ENCODE results near the gene STIM2. TPM values are rescaled to one million over a fixed set of nuclear protein-coding genes. Genes with fewer than 3 reads are reported as not detected.

The STIM2 gene
- total and polyA plus RNA-seq, 2 donors (not counting 1 experiment from before 2014, with no cell fraction given) = 48.6 to 96.0 TPM

- Mint-ChIP-seq H3K4me3 (peak overlapping the region; percentile 79), H3K9me3 (ENCODE audit: insufficient read depth) (no peaks in the 10 kb centered on the region), H3K27ac (peak overlapping the region; percentile 94), H3K4me1 (peaks cover 81% of the 10 kb centered on the region), H3K27me3 (no peaks in the 10 kb centered on the region)
- peak overlapping the region; percentile 64 for H3K9ac ChIP-seq (ENCODE audit: low read length)
- peaks cover 68 to 72% of the 10 kb centered on the region in 2 donors for H3K4me1 ChIP-seq (ENCODE audit: control insufficient read depth in 2 of 2, insufficient read depth in 2 of 2, low read length in 2 of 2)
- H3K27me3 ChIP-seq (replicated peaks in 1 of 4; ENCODE audit: control extremely low read depth in 1 of 4, control insufficient read depth in 3 of 4, insufficient read depth in 4 of 4, low read length in 3 of 4) = no peaks in the 10 kb centered on the region
- 0% methylated on average over 2 of the region's 2 CpGs for WGBS (ENCODE audit: insufficient coverage)
- peaks cover 0 to 6% (median 2%) of the 10 kb centered on the region in 3 donors for H3K9me3 ChIP-seq (ENCODE audit: control extremely low read depth in 1 of 3, control insufficient read depth in 2 of 3, insufficient read depth in 1 of 3, low read length in 2 of 3)
- ATAC-seq (ENCODE audit: low read depth) (peak; percentile 11), DNase-seq (peak; percentile 50)
- no peaks in the 10 kb centered on the region for H4K20me1 ChIP-seq (ENCODE audit: control insufficient read depth, insufficient read depth, low read length, poor library complexity, severe bottlenecking)
- peak overlapping the region; percentile 95 to 98 for H3K27ac ChIP-seq (ENCODE audit: low read length in 2 of 2)
- peak overlapping the region; percentile 13 to 61 (median 35) for H3K4me3 ChIP-seq (ENCODE audit: control extremely low read depth in 1 of 5, extremely low read depth in 1 of 5, insufficient read depth in 1 of 5, low read depth in 2 of 5, low read length in 4 of 5)
- peak overlapping the region; percentile 40 for H2AFZ ChIP-seq (ENCODE audit: insufficient read depth, low read depth, low read length, poor library complexity, severe bottlenecking)
- CTCF ChIA-PET = interaction anchor here (0.9 kb wide), 1 partner anchor 24 kb away, joined by 3 read pairs; no protein-coding TSS in a partner anchor
- intact Hi-C loops (cut with micrococcal nuclease) = loop anchor here (1.0 to 10.0 kb wide), 4 partner anchors 9 to 1019 kb away; partner anchors contain the start of gene SEL1L3
- peaks cover 3 to 5% of the 10 kb centered on the region in 2 experiments for H3K36me3 ChIP-seq (replicated peaks in 1 of 2; ENCODE audit: control extremely low read depth in 1 of 2, control insufficient read depth in 1 of 2, extremely low read depth in 1 of 2, insufficient read depth in 2 of 2, low read length in 1 of 2)
- peak overlapping the region; percentile 63 for H3K4me2 ChIP-seq (replicated peaks; ENCODE audit: low read depth, low read length, poor library complexity, severe bottlenecking)
- TF ChIP-seq CTCF (IDR thresholded peaks at IDR 0.05) (no peak), EZH2 (IDR thresholded peaks at IDR 0.05; ENCODE audit: borderline replicate concordance, insufficient read depth, low read depth, low read length, poor library complexity, severe bottlenecking) (no peak)
- POLR2A ChIA-PET = interaction anchor here (1.0 to 4.3 kb wide), 3 partner anchors 23 to 108 kb away, joined by 5 to 66 read pairs (median 6); partner anchors contain the start of gene STIM2
- H3K79me2 ChIP-seq (ENCODE audit: control insufficient read depth, insufficient read depth, low read length) = peaks cover 93% of the 10 kb centered on the region
Observed at GRCh38 chr4:26884026-26884425, 23.4 kb downstream of the STIM2 start.

DNA sequence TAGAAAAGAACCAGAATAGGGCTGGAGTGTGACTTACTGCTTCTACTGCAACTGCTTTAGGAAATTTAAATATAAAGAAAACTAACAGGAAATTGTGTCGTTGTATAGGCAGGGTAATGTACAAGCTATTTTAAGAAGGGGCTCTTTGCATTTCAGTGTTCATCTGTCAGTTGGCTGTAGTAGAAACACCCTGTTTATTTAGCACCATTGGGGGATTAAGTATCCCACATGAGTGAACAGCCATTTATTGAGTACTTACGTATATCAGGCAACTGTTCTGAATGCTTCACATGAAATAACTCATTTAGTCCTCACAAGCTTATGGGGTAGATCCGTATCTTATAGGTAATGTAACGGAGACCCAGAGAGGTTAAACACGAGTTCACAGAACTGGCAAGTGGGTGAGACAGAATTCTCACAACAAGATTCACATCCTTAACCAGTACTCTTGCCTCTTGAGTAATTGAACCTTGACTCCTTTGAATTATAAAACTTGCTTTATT is 23.9 kb downstream of the STIM2 start:
- TF ChIP-seq EZH2 (IDR thresholded peaks at IDR 0.05; ENCODE audit: borderline replicate concordance, insufficient read depth, low read depth, low read length, poor library complexity, severe bottlenecking) (no peak), CTCF (IDR thresholded peaks at IDR 0.05) (no peak)
- Histone ChIP-seq H3K27me3 (replicated peaks in 1 of 4; ENCODE audit: control extremely low read depth in 1 of 4, control insufficient read depth in 3 of 4, insufficient read depth in 4 of 4, low read length in 3 of 4) (no peaks in the 10 kb centered on the region), H3K79me2 (ENCODE audit: control insufficient read depth, insufficient read depth, low read length) (peaks cover 93% of the 10 kb centered on the region), H2AFZ (ENCODE audit: insufficient read depth, low read depth, low read length, poor library complexity, severe bottlenecking) (peak overlapping the region; percentile 40), H4K20me1 (ENCODE audit: control insufficient read depth, insufficient read depth, low read length, poor library complexity, severe bottlenecking) (no peaks in the 10 kb centered on the region), H3K4me3 (ENCODE audit: control extremely low read depth in 1 of 5, extremely low read depth in 1 of 5, insufficient read depth in 1 of 5, low read depth in 2 of 5, low read length in 4 of 5) (peak overlapping the region; percentile 13 to 61 (median 35)), H3K4me2 (replicated peaks; ENCODE audit: low read depth, low read length, poor library complexity, severe bottlenecking) (peak overlapping the region; percentile 63), H3K4me1 (ENCODE audit: control insufficient read depth in 2 of 2, insufficient read depth in 2 of 2, low read length in 2 of 2) (peaks cover 73% of the 10 kb centered on the region in 2 donors), H3K27ac (ENCODE audit: low read length in 2 of 2) (peak overlapping the region; percentile 95 to 98), H3K9ac (ENCODE audit: low read length) (peak overlapping the region; percentile 64), H3K36me3 (replicated peaks in 1 of 2; ENCODE audit: control extremely low read depth in 1 of 2, control insufficient read depth in 1 of 2, extremely low read depth in 1 of 2, insufficient read depth in 2 of 2, low read length in 1 of 2) (peaks cover 3 to 5% of the 10 kb centered on the region in 2 experiments), H3K9me3 (ENCODE audit: control extremely low read depth in 1 of 3, control insufficient read depth in 2 of 3, insufficient read depth in 1 of 3, low read length in 2 of 3) (peaks cover 0 to 6% (median 2%) of the 10 kb centered on the region in 3 donors)
- Mint-ChIP-seq H3K9me3 (ENCODE audit: insufficient read depth) (no peaks in the 10 kb centered on the region), H3K27ac (peak overlapping the region; percentile 94), H3K4me3 (peak overlapping the region; percentile 79), H3K4me1 (peaks cover 81% of the 10 kb centered on the region), H3K27me3 (no peaks in the 10 kb centered on the region)
- POLR2A ChIA-PET = interaction anchor here (1.0 to 4.3 kb wide), 3 partner anchors 23 to 107 kb away, joined by 5 to 66 read pairs (median 6); partner anchors contain the start of gene STIM2
- CTCF ChIA-PET = interaction anchor here (1.2 to 2.4 kb wide), 3 partner anchors 19 to 62 kb away, joined by 3 to 9 read pairs (median 9); no protein-coding TSS in a partner anchor
- intact Hi-C loops (cut with micrococcal nuclease) = loop anchor here (1.0 to 10.0 kb wide), 4 partner anchors 9 to 1020 kb away; partner anchors contain the start of gene SEL1L3
- WGBS (ENCODE audit: insufficient coverage) = no CpG with 5 or more reads among the region's 5 CpGs
- ATAC-seq (ENCODE audit: low read depth) (peak; percentile 63), DNase-seq (peak; percentile 75)

All from B cell (primary cell).